GM21825 (cell line): ENCODE measurements around the gene PSMA2.

ENCODE experiments used
- ATAC-seq: cut with Tn5 transposase; IDR thresholded peaks from one replicate; pipeline ENCODE4 v1.9.1; 2021; ENCODE audit warnings: mild to moderate bottlenecking, moderate library complexity; ENCODE audit not compliant: unreplicated experiment

PSMA2 gene

DNA sequence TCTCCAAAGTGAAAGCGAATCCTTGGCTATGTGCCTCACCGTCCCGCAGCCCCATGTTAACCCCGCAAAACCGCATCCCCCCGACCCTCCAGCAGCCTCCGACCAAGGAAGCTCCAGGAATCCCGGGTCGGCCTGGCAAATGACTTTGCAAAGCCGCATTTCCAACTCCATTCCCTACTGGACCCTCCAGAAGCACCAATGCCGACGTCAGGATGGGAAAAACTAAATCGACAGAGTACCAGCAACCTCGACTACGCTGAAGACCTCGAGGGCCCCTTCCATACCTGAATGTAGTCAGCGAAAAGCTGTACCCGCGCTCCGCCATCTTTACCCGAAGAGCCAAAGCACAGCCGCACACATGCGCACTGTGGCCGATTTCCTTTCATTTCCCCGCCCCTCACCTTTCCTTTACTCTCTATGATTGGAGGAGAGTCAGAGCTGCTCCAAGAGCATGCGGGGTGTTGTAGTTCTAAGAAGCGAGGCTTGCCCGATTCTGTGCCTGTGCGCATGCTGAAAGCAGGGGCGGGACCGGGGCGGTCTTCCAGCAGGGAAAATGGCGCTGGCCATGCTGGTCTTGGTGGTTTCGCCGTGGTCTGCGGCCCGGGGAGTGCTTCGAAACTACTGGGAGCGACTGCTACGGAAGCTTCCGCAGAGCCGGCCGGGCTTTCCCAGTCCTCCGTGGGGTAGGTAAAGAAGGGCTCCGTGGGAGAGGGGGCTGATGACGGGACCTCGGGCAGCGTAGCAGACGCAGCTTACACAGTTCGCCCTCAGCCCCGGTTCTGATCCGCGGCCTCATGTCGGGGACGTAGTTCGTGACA, at the start of gene PSMA2, which contains the start of gene MRPL32:
TSS of gene PSMA2 (minus strand) at position 341 of the 818 bp plus-strand sequence. CDS start at position 325, 16 bp downstream.
TSS of gene MRPL32 (plus strand) at position 543 of the 818 bp plus-strand sequence. CDS start at position 554, 11 bp downstream.
- ATAC-seq: peak; percentile 99

DNA sequence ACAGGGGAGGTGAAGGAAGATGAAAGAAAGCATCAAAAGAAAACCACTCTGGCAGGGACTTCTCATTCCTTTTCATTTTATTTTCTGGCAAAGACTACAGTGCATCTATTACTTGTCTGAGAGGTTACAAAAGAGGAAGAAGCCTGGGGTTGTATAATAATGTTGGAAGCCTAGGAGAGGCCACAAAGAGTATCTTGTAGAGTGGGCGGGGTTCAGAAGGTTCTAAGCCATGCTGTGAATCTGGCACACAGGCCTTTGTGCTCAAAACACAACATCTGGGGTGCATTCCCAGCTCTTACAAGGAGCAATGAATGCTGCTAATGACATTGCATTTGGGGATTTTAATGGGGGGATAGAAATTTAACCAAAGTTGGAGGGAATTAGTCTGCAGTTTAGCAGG, 49.6 kb upstream of the PSMA2 start:
- ATAC-seq: no peak

DNA sequence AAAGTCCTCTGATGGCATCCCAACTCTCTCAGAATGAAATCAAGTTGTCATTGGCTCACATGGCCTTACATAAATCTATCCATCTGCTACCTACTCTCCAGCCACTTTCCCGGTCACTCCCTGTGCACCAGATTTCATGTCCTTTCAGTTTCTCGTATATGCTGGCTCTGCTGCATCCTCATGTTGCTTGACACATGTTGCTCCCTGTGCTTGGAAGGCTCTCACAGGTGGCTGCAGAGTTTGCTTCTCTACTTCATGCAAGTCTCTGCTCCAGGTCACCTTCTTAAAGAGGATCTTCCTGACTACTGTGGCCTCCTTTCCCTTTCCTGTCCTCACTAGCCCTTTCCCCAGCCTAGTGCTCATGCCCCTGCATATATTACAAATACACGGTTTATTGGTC, 48.5 kb upstream of the PSMA2 start:
- no peak for ATAC-seq

DNA sequence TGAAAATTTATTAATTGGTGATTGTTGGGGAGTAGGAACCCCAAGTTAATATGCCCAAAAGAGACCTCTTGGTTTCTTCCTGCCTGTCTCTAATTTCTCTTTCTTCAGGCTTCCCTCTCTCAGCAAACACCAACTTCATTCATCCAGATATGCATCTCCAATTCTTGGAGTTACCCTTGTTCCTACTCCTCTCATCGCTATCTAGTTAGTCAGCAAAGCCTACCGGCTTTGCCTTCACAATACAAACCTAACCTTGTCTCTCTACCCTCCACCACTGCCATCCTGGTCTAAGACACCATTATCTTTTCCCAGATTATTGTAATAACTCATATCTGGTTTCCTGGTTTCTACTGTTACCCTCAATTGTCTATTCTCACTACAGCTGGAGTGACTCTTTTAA, 48.1 kb upstream of the PSMA2 start:
- no peak for ATAC-seq

DNA sequence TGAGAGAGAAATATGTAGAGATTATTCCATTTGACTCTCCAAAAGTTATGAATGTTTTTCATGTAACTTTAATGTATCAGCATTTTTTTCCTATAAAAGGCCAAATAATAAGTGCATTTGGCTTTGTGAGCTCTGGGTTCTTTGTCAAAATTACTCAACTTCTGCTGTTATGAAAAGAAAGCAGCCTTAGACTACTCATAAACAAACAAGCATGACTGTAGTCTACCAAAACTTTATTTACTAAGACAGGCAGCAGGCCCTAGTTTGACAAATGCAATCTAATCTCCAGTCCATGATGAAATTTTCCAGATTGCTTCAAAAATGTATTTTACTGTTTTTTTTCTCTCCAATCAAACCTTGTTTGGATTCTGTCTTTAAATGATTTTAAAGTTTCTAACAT, 46.5 kb upstream of the PSMA2 start:
- no peak for ATAC-seq

DNA sequence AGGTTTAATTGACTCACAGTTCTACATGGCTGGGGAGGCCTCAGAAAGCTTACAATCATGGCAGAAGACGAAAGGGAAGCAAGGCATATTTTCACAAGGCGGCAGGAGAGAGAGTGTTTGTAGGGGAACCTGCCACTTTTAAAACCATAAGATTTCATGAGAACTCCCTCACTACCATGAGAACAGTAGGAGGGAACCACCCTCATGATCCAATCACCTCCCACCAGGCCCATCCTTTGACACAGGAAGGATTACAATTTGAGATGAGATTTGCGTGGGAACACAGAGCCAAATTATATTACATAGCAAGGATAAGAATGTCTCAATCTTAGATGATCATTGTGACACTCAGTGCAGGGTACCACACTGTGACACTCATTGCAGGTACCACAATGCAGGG, 44.4 kb upstream of the PSMA2 start:
- ATAC-seq: no peak

DNA sequence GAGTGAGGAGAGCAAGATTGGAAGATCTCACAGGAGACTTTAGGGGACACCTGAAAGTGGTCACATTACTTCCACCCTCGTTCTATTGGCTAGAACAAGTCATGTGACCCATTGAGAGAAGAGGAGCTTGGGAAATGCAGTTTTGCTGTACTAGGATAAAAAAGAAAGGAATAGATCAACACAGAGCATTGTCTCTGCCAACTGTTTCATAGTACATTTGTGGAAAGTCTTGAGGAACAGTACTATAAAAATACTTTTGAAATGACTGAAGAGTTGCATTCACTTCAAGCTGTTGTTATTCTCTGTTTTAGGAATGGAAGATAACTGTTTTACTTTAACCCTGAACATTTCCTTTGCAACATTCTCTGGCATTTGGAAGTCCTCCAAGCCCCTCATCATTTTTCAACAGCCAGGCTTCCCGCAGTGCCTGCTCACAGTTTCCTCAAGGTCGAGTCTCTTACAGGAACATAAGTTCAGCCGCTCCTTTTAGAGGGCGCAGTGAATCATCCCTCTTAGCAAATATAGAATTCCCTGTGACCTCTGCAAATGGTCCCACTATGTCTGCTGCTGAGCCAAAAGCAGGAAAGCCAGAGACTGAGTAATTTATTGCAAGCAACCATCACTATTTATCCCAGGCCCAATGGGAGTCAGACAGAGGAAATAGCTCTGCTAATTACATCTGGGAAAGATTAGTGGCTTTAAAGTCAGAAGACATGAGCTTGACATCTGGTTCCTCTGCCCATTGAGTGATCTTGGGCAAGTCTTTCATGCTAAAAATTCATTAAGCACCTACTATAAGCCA, 40.9 kb upstream of the PSMA2 start:
- no peak for ATAC-seq

DNA sequence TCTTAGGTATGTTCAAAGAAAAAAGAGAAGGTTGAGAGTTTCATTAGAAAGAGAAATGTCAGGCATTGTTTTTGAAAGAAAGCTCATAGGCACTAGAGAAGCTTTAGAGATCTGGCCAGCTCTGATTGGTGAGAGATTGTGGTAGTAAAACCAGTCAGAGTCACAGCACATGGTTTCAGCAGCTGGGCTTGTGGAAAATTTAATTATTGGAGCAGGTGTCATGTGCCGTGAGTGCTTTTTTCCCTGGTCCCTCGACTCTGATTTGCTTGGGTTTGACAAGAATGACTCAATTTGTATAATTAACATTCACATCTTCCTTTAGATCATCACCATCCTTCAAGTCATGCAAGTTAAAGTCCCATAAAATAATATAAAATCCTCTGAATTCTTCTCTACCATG, 35.4 kb upstream of the PSMA2 start:
- no peak for ATAC-seq

DNA sequence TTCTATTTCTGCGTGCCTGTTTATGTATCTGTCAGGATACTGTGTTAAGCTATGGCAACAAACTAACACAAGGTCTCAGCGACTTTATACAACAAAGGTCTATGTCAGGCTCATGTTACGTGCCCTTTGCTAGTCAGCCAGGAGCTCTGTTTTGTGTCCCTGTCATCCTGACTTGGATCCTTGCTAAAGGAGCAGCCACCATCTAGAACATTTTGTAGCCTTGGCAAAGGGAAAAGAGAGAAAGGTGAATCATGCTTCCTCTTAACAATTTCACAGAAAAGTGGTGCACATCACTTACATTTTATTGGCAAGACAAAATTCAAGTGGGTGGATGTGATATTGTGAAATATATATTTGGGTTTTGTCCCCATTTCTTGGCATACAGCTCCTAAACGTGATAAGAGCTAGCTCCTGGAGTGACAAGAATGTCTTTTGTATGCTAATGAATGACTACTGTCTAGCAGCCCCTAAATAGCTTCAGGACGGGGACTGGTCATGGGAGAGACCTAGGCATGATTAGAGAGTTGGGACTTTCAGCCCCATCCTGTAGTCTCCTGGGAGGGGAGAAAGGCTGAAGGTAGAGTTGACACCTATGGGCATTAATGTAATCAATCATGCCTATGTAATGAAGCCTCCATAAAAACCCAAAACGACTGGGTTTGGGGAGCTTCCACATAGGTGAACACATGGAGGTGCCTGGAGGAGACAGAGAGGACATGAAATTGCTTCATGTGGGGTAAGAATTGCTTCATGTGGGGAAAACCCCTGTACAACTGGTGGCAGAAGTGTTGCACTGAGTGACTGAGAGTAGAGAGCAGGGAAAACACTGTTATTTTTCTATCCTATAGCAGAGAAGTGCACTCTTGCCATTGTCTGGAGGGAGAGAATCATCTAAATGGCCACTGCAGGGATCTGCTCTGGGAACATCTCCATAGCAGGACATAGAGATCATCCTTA, 33.2 kb upstream of the PSMA2 start:
- no peak for ATAC-seq

DNA sequence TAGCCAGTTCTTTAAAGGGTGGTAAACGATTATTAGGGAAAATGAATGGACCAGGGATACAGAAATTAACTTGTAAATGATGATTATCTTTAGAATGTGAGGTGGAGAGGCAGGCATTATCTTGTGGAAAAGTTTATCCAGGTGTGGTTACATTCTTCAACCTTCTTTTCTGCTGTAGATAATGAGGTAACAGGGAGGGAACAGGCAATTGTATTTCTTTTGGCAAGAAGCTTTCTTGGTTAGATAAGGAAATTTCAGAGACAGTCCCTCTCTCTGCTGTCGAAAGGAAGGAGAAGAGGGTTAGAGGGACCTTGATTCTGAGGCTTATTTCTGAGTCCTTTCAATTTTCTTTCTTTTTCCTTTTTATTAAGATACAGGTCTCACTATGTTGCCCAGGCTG, 32.3 kb upstream of the PSMA2 start:
- no peak for ATAC-seq

DNA sequence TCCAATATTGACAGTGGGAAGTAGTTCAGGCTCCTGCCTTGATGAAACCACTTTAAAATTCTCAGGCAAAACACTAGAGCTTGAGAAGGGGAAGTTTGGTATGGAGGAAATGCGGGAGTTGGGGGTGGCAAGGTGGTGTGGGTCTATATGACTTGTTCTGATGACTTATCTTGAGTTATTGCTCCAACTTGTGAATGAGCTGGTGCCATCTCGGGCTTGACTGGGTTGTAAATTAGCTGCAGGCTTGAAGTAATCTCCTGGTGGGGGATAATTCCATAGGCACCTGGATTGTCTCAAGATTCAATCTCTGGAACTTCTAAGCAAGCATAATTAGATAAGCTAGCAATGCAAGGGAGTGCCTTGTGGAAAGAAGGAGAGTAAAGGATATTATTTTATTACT, 29.2 kb upstream of the PSMA2 start:
- ATAC-seq: no peak

DNA sequence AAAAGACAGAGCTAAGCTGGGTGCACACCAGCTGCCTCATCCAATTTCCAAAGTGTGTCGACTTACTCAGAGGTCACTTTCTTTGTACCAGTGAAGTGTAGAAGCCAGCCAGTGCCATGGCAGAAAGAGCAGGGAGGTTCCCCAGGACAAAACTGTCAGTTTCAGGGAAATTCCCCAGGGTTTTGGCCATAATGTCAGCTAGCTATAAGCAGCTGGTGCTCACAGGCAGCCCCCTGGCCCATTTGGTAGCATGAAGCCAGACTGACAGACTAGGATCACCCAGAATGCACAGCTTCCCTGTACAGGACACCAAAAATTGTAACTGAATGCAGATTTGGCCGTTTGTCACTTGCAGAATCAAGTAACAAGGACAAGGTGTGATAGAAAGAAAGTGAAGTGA, 28.8 kb upstream of the PSMA2 start:
- no peak for ATAC-seq

DNA sequence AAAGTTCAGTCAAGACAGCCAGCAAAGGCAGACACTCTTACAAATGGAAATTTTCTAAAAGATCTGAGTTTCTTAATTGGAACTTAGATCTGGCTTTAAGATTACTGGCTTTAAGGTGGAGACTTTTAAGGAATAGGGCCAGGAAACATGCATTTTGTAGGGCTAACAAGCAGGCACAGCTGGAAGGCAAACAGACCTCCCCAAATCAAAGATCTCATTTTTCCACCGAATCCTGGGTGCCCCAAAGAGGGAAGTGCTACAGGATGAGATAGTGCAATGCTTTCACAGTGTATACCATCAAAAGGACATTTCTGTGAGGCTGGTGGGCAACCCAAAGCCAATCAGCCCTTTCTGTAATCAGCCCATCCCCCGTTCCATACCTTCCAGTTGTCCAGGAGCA, 27.6 kb upstream of the PSMA2 start:
- ATAC-seq: no peak

DNA sequence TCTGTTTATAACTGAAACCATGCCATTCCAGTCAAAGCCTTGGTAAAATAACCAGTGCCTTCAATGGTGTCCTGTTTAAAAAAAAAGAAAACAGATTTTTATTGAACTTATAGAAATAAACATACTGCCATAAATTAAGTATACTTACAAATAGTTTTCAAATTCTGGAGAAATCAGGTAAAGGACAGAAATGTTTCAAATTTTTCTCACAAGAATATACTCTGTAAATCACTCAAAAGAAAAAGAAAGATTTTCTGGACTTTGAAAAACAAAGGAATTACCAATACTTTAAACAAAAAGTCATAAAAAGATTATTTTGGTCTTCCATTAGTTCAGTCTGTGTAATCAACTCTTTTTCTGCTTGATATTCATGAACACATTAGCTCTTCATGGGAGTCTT, 24.1 kb upstream of the PSMA2 start:
- ATAC-seq: no peak

DNA sequence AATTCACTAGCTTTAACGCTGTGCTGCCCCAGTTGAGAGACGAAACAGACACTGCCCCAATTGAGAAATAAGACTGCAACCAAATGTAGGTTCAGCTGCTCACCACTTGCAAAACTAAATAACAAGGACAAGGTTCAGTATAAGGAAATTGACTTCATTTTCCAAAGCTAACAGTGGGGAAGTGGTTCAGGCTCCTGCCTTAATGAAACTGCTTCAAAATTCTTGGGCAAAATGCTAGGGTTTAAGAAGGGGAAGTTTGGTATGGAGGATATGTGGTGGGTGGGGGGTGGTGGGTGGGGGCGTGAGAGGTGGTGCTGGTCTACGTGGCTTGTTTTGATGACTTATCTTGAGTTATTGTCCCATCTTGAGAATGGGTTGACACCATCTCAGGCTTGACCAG, 22.0 kb upstream of the PSMA2 start:
- ATAC-seq: no peak

DNA sequence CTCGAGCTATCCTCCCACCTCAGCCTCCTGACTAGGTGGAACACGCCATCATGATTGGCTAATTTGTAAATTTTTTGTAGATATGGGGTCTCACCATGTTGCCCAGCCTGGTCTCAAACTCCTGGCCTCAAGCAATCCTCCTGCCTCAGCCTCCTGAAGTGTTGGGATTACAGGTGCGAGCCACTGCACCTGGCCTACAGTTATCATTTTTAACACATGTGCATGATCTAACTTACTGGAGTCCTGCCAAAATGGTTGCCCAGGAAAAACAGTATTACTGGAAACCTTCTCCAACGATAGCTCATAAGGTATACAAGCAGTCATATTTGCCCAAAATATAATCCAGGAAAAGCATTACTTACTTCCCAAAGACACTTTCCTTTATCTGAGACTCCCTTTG, 20.4 kb upstream of the PSMA2 start:
- ATAC-seq: no peak

DNA sequence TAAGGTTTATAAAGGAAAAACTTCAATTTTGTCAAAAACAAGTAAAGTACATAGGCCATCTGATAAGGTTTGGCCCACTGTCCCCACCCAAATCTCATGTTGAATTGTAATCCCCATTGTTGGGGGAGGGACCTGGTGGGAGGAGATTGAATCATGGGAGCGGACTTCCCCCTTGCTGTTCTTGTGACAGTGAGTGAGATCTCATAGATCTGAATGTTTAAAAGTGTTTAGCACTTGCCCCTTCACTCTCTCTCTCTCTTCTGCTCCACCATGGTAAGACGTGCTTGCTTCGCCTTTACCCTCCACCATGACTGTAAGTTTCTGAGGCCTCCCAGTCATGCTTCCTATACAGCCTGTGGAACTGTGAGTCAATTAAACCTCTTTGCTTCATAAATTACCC, 18.4 kb upstream of the PSMA2 start:
- ATAC-seq: no peak

DNA sequence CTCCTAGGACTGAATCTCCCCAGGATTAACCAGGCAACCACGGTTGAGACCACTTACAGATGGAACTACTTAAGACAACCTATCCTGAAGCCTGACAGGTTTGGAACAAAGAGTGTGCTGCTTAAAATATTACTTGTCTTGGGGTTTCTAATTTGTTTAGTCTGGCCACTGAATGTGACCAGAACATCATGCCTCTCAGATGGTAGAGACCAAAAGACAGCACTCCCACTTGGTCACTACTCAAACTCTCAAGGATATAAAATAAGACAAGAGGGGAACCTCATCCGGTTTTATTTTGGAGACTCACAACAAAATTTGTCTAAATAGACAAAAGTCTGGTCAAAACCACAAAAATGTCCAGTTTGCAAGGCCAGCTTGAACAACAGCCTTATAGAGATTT, 15.5 kb upstream of the PSMA2 start:
- no peak for ATAC-seq

DNA sequence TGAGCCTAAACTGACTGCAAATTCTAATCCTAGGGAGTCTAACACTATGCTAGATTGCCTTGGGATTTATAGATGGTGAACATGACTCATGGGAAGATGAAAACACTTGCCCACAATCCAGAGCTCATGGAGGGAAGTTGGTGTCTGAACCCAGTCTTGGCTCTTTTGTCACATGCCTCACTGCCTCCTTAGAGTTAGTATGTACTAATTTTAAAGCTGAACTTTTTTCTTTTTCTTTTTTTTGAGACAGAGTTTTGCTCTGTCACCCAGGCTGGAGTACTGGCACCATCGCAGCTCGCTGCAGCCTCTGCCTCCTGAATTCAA, 14.6 kb upstream of the PSMA2 start:
- peak; percentile 8 for ATAC-seq

DNA sequence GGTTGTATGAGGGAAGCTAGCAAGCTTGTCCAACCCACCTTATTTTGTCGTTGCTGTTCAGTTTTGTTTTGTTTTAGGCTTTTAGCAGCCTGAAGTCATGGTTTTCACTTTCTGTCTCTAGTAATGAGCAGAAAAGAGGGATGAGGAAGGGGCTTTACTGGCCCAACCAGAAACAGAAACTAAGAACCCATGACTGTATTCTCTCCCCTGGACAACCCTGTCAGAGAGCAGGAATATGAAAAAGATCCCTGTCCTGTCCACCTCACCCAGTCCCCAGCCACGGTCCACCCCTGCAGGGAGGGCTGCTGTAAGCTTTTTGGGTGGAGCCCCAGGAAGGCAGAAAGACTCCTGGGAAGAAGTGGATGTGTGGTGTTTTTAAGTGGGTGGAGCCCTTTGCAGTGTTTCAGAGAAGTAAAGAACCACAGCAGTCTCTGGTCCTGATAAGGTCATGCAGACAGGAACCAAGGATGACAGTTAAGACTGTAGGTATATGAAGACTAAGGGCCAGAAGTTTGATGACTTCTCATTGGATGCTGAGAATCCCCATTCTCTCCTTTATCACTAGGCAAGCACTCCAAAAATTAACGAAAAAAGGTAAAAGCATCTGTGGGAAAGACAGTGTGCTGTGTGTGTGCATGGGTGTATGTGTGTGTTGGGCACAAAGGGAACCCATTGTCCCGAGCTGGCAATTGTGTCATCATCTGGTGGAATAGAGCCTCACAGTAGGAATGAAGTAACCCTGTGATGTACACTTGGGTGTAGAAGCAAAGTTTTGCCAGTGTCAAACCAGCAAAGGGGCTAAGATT, 14.1 kb upstream of the PSMA2 start:
- ATAC-seq: peak; percentile 71
